B cell (primary cell): ENCODE measurements around the gene MED6.

Experiments used
- EZH2 ChIP-seq: IDR thresholded peaks from 2 replicates; pipeline ENCODE4 v1.6.1; 2012; ENCODE audit warnings: borderline replicate concordance, low read depth, mild to moderate bottlenecking, moderate library complexity, low read length; ENCODE audit not compliant: insufficient read depth, poor library complexity, severe bottlenecking
- TF ChIP-seq, protein P1 (sequence below): fragments of 200-600 bp; IDR thresholded peaks from one replicate; pipeline ENCODE4 v1.8.0; 2022; ENCODE audit warnings: antibody characterized with exemption, mild to moderate bottlenecking

DNA sequence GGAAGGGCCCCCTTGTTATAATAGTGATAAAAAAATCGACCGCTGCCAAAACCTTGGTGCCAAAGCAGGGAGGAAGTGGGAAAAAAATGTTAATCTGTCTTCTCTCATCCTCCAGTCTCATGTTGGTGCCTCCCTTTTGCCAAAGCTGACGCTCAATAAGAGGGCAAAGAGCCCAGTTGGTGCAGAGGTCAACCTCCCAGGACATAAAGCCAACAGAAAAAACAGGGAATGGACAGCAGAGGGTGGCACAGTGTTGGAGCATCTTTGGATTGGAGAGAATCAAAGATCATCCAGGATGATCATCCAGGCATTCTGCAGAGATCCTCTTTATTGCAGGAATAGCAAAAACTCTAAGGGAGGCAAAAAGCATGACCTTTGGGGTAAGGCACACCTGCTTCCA is 31.5 kb upstream of the MED6 start:
- TF ChIP-seq, protein P1, sequence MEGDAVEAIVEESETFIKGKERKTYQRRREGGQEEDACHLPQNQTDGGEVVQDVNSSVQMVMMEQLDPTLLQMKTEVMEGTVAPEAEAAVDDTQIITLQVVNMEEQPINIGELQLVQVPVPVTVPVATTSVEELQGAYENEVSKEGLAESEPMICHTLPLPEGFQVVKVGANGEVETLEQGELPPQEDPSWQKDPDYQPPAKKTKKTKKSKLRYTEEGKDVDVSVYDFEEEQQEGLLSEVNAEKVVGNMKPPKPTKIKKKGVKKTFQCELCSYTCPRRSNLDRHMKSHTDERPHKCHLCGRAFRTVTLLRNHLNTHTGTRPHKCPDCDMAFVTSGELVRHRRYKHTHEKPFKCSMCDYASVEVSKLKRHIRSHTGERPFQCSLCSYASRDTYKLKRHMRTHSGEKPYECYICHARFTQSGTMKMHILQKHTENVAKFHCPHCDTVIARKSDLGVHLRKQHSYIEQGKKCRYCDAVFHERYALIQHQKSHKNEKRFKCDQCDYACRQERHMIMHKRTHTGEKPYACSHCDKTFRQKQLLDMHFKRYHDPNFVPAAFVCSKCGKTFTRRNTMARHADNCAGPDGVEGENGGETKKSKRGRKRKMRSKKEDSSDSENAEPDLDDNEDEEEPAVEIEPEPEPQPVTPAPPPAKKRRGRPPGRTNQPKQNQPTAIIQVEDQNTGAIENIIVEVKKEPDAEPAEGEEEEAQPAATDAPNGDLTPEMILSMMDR: no peak
- no peak for TF ChIP-seq EZH2
